Measurements from ENCODE around the gene TPGS2.

DNA sequence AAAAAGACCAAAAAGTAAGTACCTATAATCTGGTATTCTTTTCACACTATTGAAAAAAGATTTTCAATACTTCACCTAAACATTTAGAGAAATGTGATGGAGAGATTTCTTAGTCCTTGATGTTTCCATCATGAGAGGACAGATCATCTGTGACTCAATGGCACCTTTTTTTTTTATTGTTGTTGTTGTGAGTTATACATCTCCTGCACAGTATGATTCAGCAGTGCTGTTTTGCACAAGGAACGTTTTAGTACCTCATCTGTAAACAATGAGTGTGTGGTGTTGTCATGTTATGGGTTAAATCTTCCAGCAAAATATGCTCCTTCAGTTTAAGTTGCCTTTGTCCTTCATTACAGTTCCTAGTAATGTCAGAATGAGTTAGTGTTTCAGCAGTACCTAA is 2.3 kb upstream of the TPGS2 start:
- TF ChIP-seq, protein P1, sequence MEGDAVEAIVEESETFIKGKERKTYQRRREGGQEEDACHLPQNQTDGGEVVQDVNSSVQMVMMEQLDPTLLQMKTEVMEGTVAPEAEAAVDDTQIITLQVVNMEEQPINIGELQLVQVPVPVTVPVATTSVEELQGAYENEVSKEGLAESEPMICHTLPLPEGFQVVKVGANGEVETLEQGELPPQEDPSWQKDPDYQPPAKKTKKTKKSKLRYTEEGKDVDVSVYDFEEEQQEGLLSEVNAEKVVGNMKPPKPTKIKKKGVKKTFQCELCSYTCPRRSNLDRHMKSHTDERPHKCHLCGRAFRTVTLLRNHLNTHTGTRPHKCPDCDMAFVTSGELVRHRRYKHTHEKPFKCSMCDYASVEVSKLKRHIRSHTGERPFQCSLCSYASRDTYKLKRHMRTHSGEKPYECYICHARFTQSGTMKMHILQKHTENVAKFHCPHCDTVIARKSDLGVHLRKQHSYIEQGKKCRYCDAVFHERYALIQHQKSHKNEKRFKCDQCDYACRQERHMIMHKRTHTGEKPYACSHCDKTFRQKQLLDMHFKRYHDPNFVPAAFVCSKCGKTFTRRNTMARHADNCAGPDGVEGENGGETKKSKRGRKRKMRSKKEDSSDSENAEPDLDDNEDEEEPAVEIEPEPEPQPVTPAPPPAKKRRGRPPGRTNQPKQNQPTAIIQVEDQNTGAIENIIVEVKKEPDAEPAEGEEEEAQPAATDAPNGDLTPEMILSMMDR (conservative IDR thresholded peaks at IDR 0.05 in 1 of 2, IDR thresholded peaks at IDR 0.05 in 1 of 2; ENCODE audit: extremely low read depth in 1 of 2, insufficient read depth in 1 of 2, low read depth in 1 of 2, low read length in 2 of 2), result no peak
- no peak for TF ChIP-seq EZH2 (IDR thresholded peaks at IDR 0.05; ENCODE audit: borderline replicate concordance, low read length)
